Measurements from ENCODE around the gene TCP10L.
A peak's percentile ranks its signal among the peaks of the same experiment; 100 is the strongest.
"Not testable (repeated sequence)": the region's sequence is repeated elsewhere in the genome, so short reads cannot be mapped to it uniquely, and the experiment has no call there.

The TCP10L gene, protein sequence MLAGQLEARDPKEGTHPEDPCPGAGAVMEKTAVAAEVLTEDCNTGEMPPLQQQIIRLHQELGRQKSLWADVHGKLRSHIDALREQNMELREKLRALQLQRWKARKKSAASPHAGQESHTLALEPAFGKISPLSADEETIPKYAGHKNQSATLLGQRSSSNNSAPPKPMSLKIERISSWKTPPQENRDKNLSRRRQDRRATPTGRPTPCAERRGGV

DNA sequence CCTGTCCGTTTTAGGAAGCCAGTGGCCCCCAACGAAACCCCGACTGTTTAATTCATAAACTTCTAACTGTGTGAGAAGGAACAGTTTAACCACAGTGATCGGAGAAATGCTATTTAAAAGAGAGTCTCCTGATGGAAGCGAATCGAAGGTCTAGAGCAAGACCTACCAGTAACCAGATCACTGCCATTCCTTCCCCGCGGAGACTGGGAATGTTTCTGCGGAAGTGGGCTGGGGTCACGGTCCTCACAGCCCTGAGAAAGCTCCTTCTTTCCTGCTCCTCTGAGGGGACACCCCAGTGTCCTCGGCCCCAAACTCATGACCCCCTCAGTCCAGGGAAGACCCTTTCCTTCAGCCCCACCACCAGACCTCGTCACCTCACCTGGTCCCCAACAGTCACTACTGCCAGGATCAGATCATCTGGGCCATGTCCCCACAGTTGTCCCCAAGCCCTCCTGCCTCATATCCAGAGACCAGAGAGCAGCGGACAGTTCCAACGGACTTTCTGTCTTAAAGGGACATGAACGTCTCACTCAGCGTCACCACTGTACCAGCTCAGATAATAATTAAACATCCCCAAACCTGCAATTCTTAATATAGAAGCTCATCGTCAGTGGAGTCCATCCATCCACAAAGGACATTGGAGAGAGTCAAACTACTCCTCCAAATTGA is at the start of gene TCP10L:
TCP10L (minus strand) TSS at position 482 of the 669 bp plus-strand sequence. CDS start 1,219 bp downstream, outside the sequence.
- no peak within 1 kb of the TSS for H3K4me3 ChIP-seq (replicated peaks; ENCODE audit: low read depth, low read length)
- TF ChIP-seq, protein P1, sequence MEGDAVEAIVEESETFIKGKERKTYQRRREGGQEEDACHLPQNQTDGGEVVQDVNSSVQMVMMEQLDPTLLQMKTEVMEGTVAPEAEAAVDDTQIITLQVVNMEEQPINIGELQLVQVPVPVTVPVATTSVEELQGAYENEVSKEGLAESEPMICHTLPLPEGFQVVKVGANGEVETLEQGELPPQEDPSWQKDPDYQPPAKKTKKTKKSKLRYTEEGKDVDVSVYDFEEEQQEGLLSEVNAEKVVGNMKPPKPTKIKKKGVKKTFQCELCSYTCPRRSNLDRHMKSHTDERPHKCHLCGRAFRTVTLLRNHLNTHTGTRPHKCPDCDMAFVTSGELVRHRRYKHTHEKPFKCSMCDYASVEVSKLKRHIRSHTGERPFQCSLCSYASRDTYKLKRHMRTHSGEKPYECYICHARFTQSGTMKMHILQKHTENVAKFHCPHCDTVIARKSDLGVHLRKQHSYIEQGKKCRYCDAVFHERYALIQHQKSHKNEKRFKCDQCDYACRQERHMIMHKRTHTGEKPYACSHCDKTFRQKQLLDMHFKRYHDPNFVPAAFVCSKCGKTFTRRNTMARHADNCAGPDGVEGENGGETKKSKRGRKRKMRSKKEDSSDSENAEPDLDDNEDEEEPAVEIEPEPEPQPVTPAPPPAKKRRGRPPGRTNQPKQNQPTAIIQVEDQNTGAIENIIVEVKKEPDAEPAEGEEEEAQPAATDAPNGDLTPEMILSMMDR (IDR thresholded peaks at IDR 0.05; ENCODE audit: low read depth, low read length, missing control alignments): no peak
- no peak for DNase-seq (ENCODE audit: extremely low read depth, low read depth)

DNA sequence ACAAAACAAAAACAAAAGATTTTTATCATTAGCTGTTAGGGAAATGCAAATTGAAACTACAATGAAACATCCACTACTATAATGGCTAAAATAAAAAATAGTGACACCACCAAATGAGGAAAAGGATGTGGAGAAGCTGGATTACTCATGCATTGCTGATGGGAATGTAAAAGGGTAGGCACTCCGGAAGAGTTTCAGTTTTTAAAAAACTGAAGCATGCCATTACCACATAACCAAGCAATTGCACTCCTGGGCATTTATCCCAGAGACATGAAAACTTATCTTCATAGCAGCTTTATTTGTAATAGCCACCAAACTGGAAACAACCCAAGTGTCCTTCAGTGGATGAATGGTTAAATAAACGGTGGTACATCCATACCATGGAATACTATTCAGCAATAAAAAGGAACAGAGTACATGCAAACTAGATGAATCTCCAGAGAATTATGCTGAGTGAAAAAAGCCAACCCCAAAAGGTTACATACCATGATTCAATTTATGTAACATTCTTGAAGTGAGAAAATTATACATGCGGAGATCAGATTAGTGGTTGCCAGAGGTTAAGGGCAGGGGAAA is 41.4 kb upstream of the TCP10L start:
- DNase-seq (ENCODE audit: extremely low read depth, low read depth): no peak
- no peak overlapping the region for H3K4me3 ChIP-seq (replicated peaks; ENCODE audit: low read depth, low read length)
- TF ChIP-seq, protein P1 (IDR thresholded peaks at IDR 0.05; ENCODE audit: low read depth, low read length, missing control alignments): no peak

DNA sequence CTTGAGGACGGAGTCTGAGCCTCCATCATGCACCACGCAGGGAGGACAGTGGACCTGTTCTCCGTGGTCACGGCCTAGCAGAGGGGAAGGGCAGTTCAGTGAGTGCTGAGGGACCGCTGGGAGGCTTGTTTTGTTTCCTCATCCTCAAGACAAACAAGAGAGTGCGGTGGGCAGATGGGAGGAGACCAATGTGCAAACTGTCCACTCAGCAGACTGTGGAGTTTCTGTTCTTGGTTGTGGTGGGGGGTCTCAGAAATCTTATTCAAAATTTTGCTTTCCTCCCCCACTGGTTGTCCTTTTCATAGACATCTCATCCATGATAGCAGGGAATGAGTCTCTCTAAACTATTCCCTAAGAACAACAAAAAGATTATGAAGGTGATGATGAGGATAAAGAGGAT is 32.9 kb upstream of the TCP10L start:
- H3K4me3 ChIP-seq (replicated peaks; ENCODE audit: low read depth, low read length); DNase-seq (ENCODE audit: extremely low read depth, low read depth): not testable (repeated sequence)

DNA sequence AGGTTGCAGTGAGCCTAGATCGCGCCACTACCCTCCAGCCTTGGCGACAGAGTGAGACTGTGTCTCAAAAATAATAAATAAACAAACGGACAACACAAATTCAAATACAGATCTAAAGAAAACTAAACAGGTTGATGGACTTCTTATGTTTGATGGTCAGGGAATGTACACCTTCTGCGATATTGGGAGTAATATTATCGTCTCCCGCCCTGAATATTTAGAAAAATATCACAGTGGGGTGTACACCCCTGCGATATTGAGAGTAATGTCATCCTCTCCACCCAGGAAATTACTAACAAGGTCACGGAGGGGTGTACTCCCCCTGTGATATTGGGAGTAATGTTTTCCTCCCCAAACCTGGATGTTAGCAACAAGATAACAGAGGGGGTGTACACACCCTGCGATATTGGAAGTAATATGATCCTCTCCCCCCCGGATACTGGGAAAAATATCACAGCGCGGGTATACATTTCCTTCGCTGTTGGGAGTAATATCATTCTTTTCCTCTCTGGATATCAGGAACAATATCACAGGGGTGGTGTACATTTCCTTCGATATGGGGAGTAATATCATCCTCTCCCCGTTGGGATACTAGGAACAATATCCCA is 28.2 kb upstream of the TCP10L start:
- H3K4me3 ChIP-seq (replicated peaks; ENCODE audit: low read depth, low read length): peak overlapping the region; percentile 92
- DNase-seq (ENCODE audit: extremely low read depth, low read depth): no peak
- TF ChIP-seq, protein P1 (IDR thresholded peaks at IDR 0.05; ENCODE audit: low read depth, low read length, missing control alignments): no peak

DNA sequence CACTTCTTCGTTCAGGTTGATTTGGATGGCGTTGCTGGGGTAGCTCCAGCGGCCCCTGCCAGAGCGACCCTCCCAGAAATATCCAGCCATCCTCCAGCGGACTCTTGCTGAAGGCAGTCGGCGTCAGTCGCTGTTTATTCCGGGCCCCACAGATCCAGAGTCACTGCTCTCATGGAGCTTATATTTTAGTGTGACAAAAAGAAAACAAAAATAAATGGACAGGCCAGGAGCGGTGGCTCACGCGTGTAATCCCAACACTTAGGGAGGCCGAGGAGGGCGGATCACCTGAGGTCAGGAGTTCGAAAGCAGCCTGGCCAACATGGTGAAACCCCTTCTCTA is 27.6 kb upstream of the TCP10L start:
- TF ChIP-seq, protein P1 (IDR thresholded peaks at IDR 0.05; ENCODE audit: low read depth, low read length, missing control alignments): no peak
- H3K4me3 ChIP-seq (replicated peaks; ENCODE audit: low read depth, low read length): peak overlapping the region; percentile 92
- no peak for DNase-seq (ENCODE audit: extremely low read depth, low read depth)

DNA sequence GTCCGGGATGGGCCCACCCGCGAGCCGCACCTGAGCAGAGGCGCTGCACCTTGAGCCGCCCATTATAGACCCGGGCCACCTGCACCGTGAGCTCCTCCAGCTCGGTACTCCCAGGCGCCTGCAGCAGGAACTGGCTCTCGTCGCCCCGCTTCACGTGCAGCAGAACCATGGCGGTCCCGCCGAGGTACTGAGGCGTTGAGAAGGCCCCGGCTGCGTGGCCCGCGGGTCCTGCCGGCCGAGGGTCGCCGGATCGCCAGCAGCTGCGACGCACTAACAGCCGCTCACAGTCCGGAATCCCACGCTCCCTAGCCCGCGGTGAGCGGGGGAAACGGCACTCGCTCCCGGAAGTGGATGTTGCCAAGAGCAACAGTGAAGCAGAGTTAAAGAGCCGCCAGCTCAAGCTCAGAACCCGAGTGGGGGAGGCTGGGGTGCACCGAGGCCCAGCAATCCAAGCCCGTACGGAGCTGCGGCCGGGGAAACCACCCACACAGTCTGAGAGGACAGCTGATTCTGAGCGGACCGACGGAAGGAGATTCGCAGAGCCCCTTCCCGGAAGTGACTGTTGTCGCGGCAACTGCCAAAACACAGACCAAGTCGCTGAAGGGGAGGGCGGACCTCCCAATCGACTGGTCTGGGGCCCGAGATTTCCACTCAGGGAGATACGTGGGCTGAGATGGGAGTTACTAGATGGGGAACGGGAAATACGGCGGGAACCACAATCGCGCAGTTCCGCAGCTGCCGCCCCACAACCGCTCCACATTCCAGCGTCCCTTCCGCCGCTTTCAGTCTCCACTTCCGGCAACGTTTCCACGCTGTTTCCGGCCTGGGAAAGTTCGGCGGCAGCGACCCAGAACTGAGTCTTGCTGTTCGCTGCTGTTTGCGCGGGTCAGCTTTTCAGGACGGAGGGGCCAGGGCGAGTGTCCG is 27.0 kb upstream of the TCP10L start, which contains the start of gene CFAP298:
CFAP298 (minus strand) TSS at position 303 of the 924 bp plus-strand sequence; CDS start at position 169, 134 bp downstream.
- DNase-seq (ENCODE audit: extremely low read depth, low read depth): peak; percentile 80
- TF ChIP-seq, protein P1 (IDR thresholded peaks at IDR 0.05; ENCODE audit: low read depth, low read length, missing control alignments): no peak
- H3K4me3 ChIP-seq (replicated peaks; ENCODE audit: low read depth, low read length): peak within 1 kb of the TSS; percentile 92
